ENCODE results near the gene TSC1.

The TSC1 gene

DNA sequence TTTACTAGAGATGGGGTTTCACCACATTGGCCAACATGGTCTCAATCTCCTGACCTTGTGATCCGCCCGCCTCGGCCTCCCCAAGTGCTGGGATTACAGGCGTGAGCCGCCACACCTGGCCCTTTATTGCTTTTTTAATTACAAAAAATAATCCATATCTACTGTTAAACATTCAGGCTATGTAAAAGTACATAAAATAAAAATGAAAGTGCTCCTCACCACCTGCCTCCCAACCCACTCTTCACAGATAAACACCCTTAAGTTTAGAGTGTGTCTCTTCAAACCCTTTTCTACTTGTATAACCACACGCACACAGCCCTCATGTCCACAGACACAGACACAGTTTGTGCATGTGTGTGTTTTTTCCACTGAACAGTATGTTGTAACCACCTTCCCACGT, 16.7 kb downstream of the TSC1 start:
- Histone ChIP-seq H3K79me2 (ENCODE audit: low read length) (0 out of 2 replicates have a peak, but pooled peaks cover 4% of the 10 kb centered on the region), H3K27me3 (replicated peaks; ENCODE audit: insufficient read depth, low read length) (no peaks in the 10 kb centered on the region), H3K9ac (ENCODE audit: low read length) (no peak overlapping the region), H3K9me3 (replicated peaks; ENCODE audit: insufficient read depth, low read length) (no peaks in the 10 kb centered on the region), H4K20me1 (ENCODE audit: insufficient read depth, low read length) (no peaks in the 10 kb centered on the region), H3K9me2 (replicated peaks; ENCODE audit: insufficient read depth, low read length) (no peaks in the 10 kb centered on the region), H2AFZ (ENCODE audit: low read length) (no peak overlapping the region), H3K36me3 (replicated peaks; ENCODE audit: insufficient read depth, low read length) (peaks cover 17% of the 10 kb centered on the region), H3F3A (ENCODE audit: insufficient read depth, low read length) (no peaks in the 10 kb centered on the region), H3K4me2 (ENCODE audit: low read depth, low read length) (no peak overlapping the region), H3K4me3 (ENCODE audit: low read length) (no peak overlapping the region), H3K27ac (ENCODE audit: low read length) (no peak overlapping the region), H3K4me1 (ENCODE audit: low read length) (no peaks in the 10 kb centered on the region)
- no peak for DNase-seq
- TF ChIP-seq EZH2phosphoT487 (IDR thresholded peaks at IDR 0.05; ENCODE audit: low read length) (no peak), EZH2 (optimal IDR thresholded peaks at IDR 0.05; ENCODE audit: low read depth, low read length) (no peak), CTCF (IDR thresholded peaks at IDR 0.05; ENCODE audit: low read length) (no peak)

GRCh38 chr9:132923346-132923902, 21.0 kb downstream of the TSC1 start:
- H3K4me1 ChIP-seq (ENCODE audit: low read length): no peaks in the 10 kb centered on the region
- DNase-seq: no peak
- no peaks in the 10 kb centered on the region for H4K20me1 ChIP-seq (ENCODE audit: insufficient read depth, low read length)
- H2AFZ ChIP-seq (ENCODE audit: low read length): no peak overlapping the region
- no peak overlapping the region for H3K9ac ChIP-seq (ENCODE audit: low read length)
- H3F3A ChIP-seq (ENCODE audit: insufficient read depth, low read length): no peaks in the 10 kb centered on the region
- TF ChIP-seq CTCF (IDR thresholded peaks at IDR 0.05; ENCODE audit: low read length): no peak
- no peak for TF ChIP-seq EZH2phosphoT487 (IDR thresholded peaks at IDR 0.05; ENCODE audit: low read length)
- TF ChIP-seq EZH2 (optimal IDR thresholded peaks at IDR 0.05; ENCODE audit: low read depth, low read length): no peak
- no peaks in the 10 kb centered on the region for H3K27me3 ChIP-seq (replicated peaks; ENCODE audit: insufficient read depth, low read length)
- no peak overlapping the region for H3K4me3 ChIP-seq (ENCODE audit: low read length)
- no peaks in the 10 kb centered on the region for H3K9me3 ChIP-seq (replicated peaks; ENCODE audit: insufficient read depth, low read length)
- H3K27ac ChIP-seq (ENCODE audit: low read length): no peak overlapping the region
- H3K79me2 ChIP-seq (ENCODE audit: low read length): no peaks in the 10 kb centered on the region
- H3K9me2 ChIP-seq (replicated peaks; ENCODE audit: insufficient read depth, low read length): no peaks in the 10 kb centered on the region
- peaks cover 18% of the 10 kb centered on the region for H3K36me3 ChIP-seq (replicated peaks; ENCODE audit: insufficient read depth, low read length)
- no peak overlapping the region for H3K4me2 ChIP-seq (ENCODE audit: low read depth, low read length)

GRCh38 chr9:132919614-132920268, 24.7 kb downstream of the TSC1 start:
- Histone ChIP-seq H3K4me2 (ENCODE audit: low read depth, low read length) (no peak overlapping the region), H4K20me1 (ENCODE audit: insufficient read depth, low read length) (no peaks in the 10 kb centered on the region), H2AFZ (ENCODE audit: low read length) (no peak overlapping the region), H3K9me2 (replicated peaks; ENCODE audit: insufficient read depth, low read length) (no peaks in the 10 kb centered on the region), H3K9me3 (replicated peaks; ENCODE audit: insufficient read depth, low read length) (no peaks in the 10 kb centered on the region), H3K9ac (ENCODE audit: low read length) (no peak overlapping the region), H3K4me1 (ENCODE audit: low read length) (no peaks in the 10 kb centered on the region), H3K27ac (ENCODE audit: low read length) (no peak overlapping the region), H3K27me3 (replicated peaks; ENCODE audit: insufficient read depth, low read length) (no peaks in the 10 kb centered on the region), H3K4me3 (ENCODE audit: low read length) (no peak overlapping the region), H3K79me2 (ENCODE audit: low read length) (no peaks in the 10 kb centered on the region), H3K36me3 (replicated peaks; ENCODE audit: insufficient read depth, low read length) (peaks cover 13% of the 10 kb centered on the region), H3F3A (ENCODE audit: insufficient read depth, low read length) (no peaks in the 10 kb centered on the region)
- DNase-seq: no peak
- no peak for TF ChIP-seq EZH2phosphoT487 (IDR thresholded peaks at IDR 0.05; ENCODE audit: low read length)
- no peak for TF ChIP-seq CTCF (IDR thresholded peaks at IDR 0.05; ENCODE audit: low read length)
- TF ChIP-seq EZH2 (optimal IDR thresholded peaks at IDR 0.05; ENCODE audit: low read depth, low read length): no peak
